A172 (cell line): Measurements from ENCODE around the gene RFX4. TPM values are rescaled to one million over a fixed set of nuclear protein-coding genes. Genes with fewer than 3 reads are reported as not detected.

Source experiments
- DNase-seq: peaks from one replicate; pipeline ENCODE4 v3.0.0-alpha.2; 2015; ENCODE audit warnings: low spot score
- total RNA-seq: library from RNA; depleted of rRNA; stranded (reverse); fragments of >200 nt; shearing (Covaris generic); gene quantifications from 2 replicates; pipeline ENCODE4 v1.2.3, GENCODE V29; 2014; rRNA removed

RFX4 gene
- total RNA-seq, 1 experiment from 2014 or later = not detected

DNA sequence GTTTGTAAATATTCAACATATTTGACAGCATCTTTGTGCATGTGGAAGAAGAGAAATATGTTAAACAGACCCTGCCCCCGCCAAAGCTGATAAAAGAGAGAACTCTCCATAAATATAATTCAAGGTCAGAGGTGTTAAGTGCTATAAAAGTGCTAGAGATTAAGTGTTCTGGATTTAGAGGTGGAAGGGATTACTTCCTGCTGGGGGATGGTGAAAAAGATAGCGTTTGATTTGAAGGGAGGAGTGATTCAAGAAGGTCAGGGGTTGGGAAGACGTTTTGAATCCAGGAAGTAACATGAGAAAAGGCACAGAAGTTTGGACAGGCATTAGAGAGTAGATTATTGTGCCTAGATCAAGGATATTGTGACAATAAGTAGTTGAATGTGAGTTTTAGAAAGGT is 221.9 kb downstream of the RFX4 start:
- no peak for DNase-seq

Other genes starting within 250 kb of the RFX4 start
- 7.2 and 8.6 TPM in 2 replicates for gene POLR3B, start 225.3 kb upstream of the RFX4 start, total RNA-seq
- gene RIC8B, start 191.7 kb downstream of the RFX4 start, total RNA-seq = 11.3 and 20.7 TPM in 2 replicates